ENCODE measurements around the gene CACNG4. TPM values are rescaled to one million over a fixed set of nuclear protein-coding genes. Genes with fewer than 3 reads are reported as not detected.

CACNG4 gene
- total RNA-seq, 1 donor from 2014 or later, result 5.1 TPM

- Histone ChIP-seq H3K9me3 (no peaks in the 10 kb centered on the region), H3K36me3 (no peaks in the 10 kb centered on the region), H3K4me3 (no peak overlapping the region), H3K4me1 (no peaks in the 10 kb centered on the region), H3K27me3 (ENCODE audit: low read depth) (no peaks in the 10 kb centered on the region), H3K27ac (peak overlapping the region; percentile 56)
- intact Hi-C loops (cut with DNase I), result no loop called here
- TF ChIP-seq, protein P1, sequence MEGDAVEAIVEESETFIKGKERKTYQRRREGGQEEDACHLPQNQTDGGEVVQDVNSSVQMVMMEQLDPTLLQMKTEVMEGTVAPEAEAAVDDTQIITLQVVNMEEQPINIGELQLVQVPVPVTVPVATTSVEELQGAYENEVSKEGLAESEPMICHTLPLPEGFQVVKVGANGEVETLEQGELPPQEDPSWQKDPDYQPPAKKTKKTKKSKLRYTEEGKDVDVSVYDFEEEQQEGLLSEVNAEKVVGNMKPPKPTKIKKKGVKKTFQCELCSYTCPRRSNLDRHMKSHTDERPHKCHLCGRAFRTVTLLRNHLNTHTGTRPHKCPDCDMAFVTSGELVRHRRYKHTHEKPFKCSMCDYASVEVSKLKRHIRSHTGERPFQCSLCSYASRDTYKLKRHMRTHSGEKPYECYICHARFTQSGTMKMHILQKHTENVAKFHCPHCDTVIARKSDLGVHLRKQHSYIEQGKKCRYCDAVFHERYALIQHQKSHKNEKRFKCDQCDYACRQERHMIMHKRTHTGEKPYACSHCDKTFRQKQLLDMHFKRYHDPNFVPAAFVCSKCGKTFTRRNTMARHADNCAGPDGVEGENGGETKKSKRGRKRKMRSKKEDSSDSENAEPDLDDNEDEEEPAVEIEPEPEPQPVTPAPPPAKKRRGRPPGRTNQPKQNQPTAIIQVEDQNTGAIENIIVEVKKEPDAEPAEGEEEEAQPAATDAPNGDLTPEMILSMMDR (IDR thresholded peaks at IDR 0.05), result no peak
- no peak for ATAC-seq
- no peak for DNase-seq
Measured at GRCh38 chr17:66952681-66953629, 11.6 kb upstream of the CACNG4 start.

DNA sequence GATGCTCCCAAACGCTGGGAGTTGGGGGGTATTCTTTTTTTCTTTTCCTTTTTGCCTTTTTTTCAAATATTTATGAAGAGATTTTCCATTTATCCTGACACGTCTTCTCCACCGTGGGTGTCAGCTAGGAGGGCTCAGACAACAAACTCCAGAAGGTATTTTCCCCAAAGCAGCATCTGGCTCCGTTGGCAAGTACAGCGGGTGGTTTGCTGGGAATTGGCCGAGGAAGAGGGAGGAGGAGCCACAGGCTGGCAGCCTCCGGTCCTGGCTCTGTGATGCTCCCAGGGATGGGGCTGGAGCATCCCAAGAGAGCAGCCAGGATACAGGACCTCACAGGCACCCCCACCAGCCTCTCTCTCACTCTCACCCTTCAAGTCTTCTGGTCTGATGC is 10.9 kb upstream of the CACNG4 start:
- Histone ChIP-seq H3K9me3 (no peaks in the 10 kb centered on the region), H3K27ac (no peak overlapping the region), H3K4me3 (no peak overlapping the region), H3K36me3 (no peaks in the 10 kb centered on the region), H3K27me3 (ENCODE audit: low read depth) (no peaks in the 10 kb centered on the region), H3K4me1 (no peaks in the 10 kb centered on the region)
- TF ChIP-seq, protein P1 (IDR thresholded peaks at IDR 0.05), result no peak
- intact Hi-C loops (cut with DNase I), result no loop called here
- no peak for DNase-seq
- ATAC-seq, result no peak

DNA sequence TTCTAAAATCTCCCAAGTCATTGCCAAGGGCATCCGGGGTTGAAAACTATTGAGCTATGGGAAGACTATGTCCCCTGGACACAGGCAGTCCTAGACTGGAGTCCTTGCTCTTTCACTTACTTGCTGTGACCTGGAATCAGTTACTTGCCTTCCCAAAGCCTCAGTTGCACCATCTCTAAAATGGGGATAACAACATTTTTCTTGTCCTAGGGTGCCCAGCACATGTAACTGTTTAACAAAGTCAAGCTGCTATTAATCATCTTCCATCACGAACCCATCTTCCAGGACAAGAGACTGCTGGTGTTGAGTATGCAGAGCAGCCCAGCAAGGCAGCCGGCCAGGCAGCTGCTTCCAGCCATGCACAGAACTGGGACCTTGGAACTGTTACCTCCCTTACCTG is 9.9 kb upstream of the CACNG4 start:
- TF ChIP-seq, protein P1 (IDR thresholded peaks at IDR 0.05), result no peak
- intact Hi-C loops (cut with DNase I), result no loop called here
- H3K9me3 ChIP-seq, result no peaks in the 10 kb centered on the region
- H3K4me3 ChIP-seq, result no peak overlapping the region
- no peak overlapping the region for H3K27ac ChIP-seq
- no peaks in the 10 kb centered on the region for H3K36me3 ChIP-seq
- ATAC-seq (no peak), DNase-seq (no peak)
- no peaks in the 10 kb centered on the region for H3K4me1 ChIP-seq
- no peaks in the 10 kb centered on the region for H3K27me3 ChIP-seq (ENCODE audit: low read depth)

- intact Hi-C loops (cut with DNase I), result no loop called here
- no peak for ATAC-seq
- DNase-seq, result no peak
- Histone ChIP-seq H3K4me3 (no peak overlapping the region), H3K36me3 (no peaks in the 10 kb centered on the region), H3K4me1 (no peaks in the 10 kb centered on the region), H3K9me3 (no peaks in the 10 kb centered on the region), H3K27me3 (ENCODE audit: low read depth) (peaks cover 3% of the 10 kb centered on the region), H3K27ac (no peak overlapping the region)
- TF ChIP-seq, protein P1 (IDR thresholded peaks at IDR 0.05), result no peak
Measured at GRCh38 chr17:66955821-66956220, 8.7 kb upstream of the CACNG4 start.

DNA sequence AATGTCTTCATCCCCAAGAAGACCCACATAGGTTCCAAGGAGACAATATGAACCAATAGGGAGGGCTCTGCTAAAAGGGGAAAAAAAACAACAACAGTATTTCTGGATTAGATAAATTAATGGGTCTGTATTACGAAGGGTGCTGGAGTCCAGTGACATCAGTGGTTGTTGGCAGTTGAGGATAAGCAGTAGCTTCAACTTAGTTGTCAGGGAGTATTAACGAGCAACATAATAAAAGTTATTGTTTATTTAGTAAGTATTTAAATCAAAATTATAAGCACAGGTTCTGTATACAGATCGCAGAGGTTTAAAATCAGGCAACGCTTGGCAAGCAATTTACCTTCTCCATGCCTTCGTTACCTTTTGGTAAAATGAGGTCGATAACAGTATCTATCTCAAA is 7.6 kb upstream of the CACNG4 start:
- H3K9me3 ChIP-seq, result no peaks in the 10 kb centered on the region
- intact Hi-C loops (cut with DNase I), result no loop called here
- no peaks in the 10 kb centered on the region for H3K36me3 ChIP-seq
- DNase-seq (no peak), ATAC-seq (no peak)
- no peak overlapping the region for H3K4me3 ChIP-seq
- H3K27ac ChIP-seq, result no peak overlapping the region
- H3K4me1 ChIP-seq, result no peaks in the 10 kb centered on the region
- H3K27me3 ChIP-seq (ENCODE audit: low read depth), result peaks cover 5% of the 10 kb centered on the region
- TF ChIP-seq, protein P1 (IDR thresholded peaks at IDR 0.05), result no peak
